PC-3 (cell line): ENCODE measurements around the gene AFF3. TPM values are rescaled to one million over a fixed set of nuclear protein-coding genes. Genes with fewer than 3 reads are reported as not detected.

Source experiments
- ATAC-seq: fragments of 200-7000 bp; cut with Tn5 transposase; 2 replicates; pipeline ENCODE4 v1.9.1; 2020; ENCODE audit warnings: mild to moderate bottlenecking, moderate library complexity
- BruUV-seq: library from RNA; stranded (reverse); fragments of 400-500 nt; replicated peaks from 2 replicates; lab custom pipeline; 2021; lab: Mats Ljungman, UMichigan
- CTCF ChIA-PET: fragments of 300-600 bp; sonication (Branson Sonifier 250); formaldehyde crosslinking; loops from one replicate; lab custom pipeline; 2022; ENCODE audit warnings: antibody characterized with exemption; lab: Charles Lee
- POLR2A ChIA-PET: fragments of 300-600 bp; sonication (Branson Sonifier 250); formaldehyde crosslinking; loops from one replicate; lab custom pipeline; 2022; ENCODE audit warnings: antibody characterized with exemption; ENCODE audit not compliant: unreplicated experiment; lab: Charles Lee
- DNase-seq: peaks from one replicate; pipeline ENCODE4 v3.0.0-alpha.2; 2015
- H2AFZ ChIP-seq: fragments of 300-600 bp; sonication (generic); 2 replicates; pipeline ENCODE4 v1.6.0; 2016; ENCODE audit warnings: antibody characterized with exemption, low read length
- H3F3A ChIP-seq: fragments of 300-600 bp; sonication (generic); one replicate; pipeline ENCODE4 v1.6.0; 2017; ENCODE audit warnings: antibody characterized with exemption, low read length, control low read depth, mild to moderate bottlenecking; ENCODE audit not compliant: unreplicated experiment
- H3K27ac ChIP-seq: fragments of 300-600 bp; sonication (generic); 2 replicates; pipeline ENCODE4 v1.5.1; 2016; ENCODE audit warnings: mild to moderate bottlenecking, low read length
- H3K27me3 ChIP-seq: fragments of 300-600 bp; sonication (generic); 2 replicates; pipeline ENCODE4 v1.6.1; 2016; ENCODE audit warnings: low read length, mixed read lengths
- H3K36me3 ChIP-seq: fragments of 300-600 bp; sonication (generic); 2 replicates; pipeline ENCODE4 v1.6.1; 2016; ENCODE audit warnings: low read depth, mixed run types, low read length, mixed read lengths
- H3K4me1 ChIP-seq: fragments of 300-600 bp; sonication (generic); 2 replicates; pipeline ENCODE4 v1.5.1; 2016; ENCODE audit warnings: low read length; ENCODE audit not compliant: insufficient read depth
- H3K4me2 ChIP-seq: fragments of 300-600 bp; sonication (generic); 2 replicates; pipeline ENCODE4 v1.6.0; 2016; ENCODE audit warnings: low read length
- H3K4me3 ChIP-seq: fragments of 300-600 bp; sonication (generic); 2 replicates; pipeline ENCODE4 v1.5.1; 2016; ENCODE audit warnings: mild to moderate bottlenecking, low read length, mixed read lengths
- H3K79me2 ChIP-seq: fragments of 300-600 bp; sonication (generic); 2 replicates; pipeline ENCODE4 v1.6.1; 2017; ENCODE audit warnings: low read length, mixed read lengths
- H3K9ac ChIP-seq: fragments of 300-600 bp; sonication (generic); 2 replicates; pipeline ENCODE4 v1.6.0; 2016; ENCODE audit warnings: mild to moderate bottlenecking, low read length
- H3K9me2 ChIP-seq: fragments of 300-600 bp; sonication (generic); replicated peaks from 2 replicates; pipeline ENCODE4 v1.6.1; 2016; ENCODE audit warnings: mixed run types, low read length, mixed read lengths
- H3K9me3 ChIP-seq: fragments of 300-600 bp; sonication (generic); 2 replicates; pipeline ENCODE4 v1.6.1; 2016; ENCODE audit warnings: low read length, mixed read lengths
- H4K20me1 ChIP-seq: fragments of 300-600 bp; sonication (generic); 2 replicates; pipeline ENCODE4 v1.6.1; 2016; ENCODE audit warnings: low read length, mixed read lengths
- EZH2 ChIP-seq: fragments of 300-600 bp; sonication (generic); IDR thresholded peaks from one replicate; pipeline ENCODE4 v1.6.1; 2017; ENCODE audit warnings: antibody characterized with exemption, mild to moderate bottlenecking, low read length; ENCODE audit not compliant: unreplicated experiment
- EZH2phosphoT487 ChIP-seq: fragments of 300-600 bp; sonication (generic); IDR thresholded peaks from 2 replicates; pipeline ENCODE4 v1.6.1; 2018; ENCODE audit warnings: mild to moderate bottlenecking, antibody characterized with exemption, low read length, borderline replicate concordance
- intact Hi-C: fragments of 100-400 bp; cut with micrococcal nuclease; formaldehyde crosslinking; loops from 2 replicates; pipeline ENCODE4 v1.9.0; 2023
- total RNA-seq: library from RNA; depleted of rRNA; stranded (reverse); fragments of >200 nt; gene quantifications from 2 replicates; pipeline ENCODE4 v1.2.3, GENCODE V29; 2014
- TF ChIP-seq, protein P1 (sequence below): fragments of 300-600 bp; sonication (generic); conservative IDR thresholded peaks from 2 replicates; pipeline ENCODE4 v1.5.1; 2017; ENCODE audit warnings: antibody characterized with exemption, low read depth, mild to moderate bottlenecking, low read length

AFF3 gene
- total RNA-seq, 1 experiment from 2014 or later, result 0.04 TPM

DNA sequence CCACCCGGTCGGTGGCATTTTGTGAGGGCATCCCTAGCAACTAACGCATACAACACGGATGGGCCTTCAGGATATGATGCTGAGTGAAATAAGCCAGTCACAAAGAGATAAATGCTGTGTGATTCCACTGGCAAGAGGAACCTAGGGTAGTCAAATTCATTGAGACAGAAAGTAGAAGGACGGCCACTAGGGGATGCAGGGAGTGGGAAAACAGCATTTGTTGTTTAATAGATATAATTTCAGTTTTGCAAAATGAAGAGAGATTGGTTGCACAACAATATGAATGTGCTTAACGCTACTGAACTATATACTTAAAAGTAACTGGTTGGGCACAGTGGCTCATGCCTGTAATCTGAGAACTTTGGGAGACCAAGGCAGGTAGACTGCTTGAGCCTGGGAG is 112.9 kb downstream of the AFF3 start:
- Histone ChIP-seq H3K9me3 (no peaks in the 10 kb centered on the region), H3K79me2 (no peaks in the 10 kb centered on the region), H3K27ac (no peak overlapping the region), H3K27me3 (no peaks in the 10 kb centered on the region), H2AFZ (no peak overlapping the region), H3K9me2 (no peaks in the 10 kb centered on the region), H4K20me1 (no peaks in the 10 kb centered on the region), H3K9ac (no peak overlapping the region), H3K36me3 (no peaks in the 10 kb centered on the region), H3K4me3 (no peak overlapping the region), H3K4me2 (no peak overlapping the region), H3F3A (no peaks in the 10 kb centered on the region), H3K4me1 (peaks cover 13% of the 10 kb centered on the region)
- no TSS peak for BruUV-seq
- no peak for ATAC-seq
- CTCF ChIA-PET, result no interaction called here
- POLR2A ChIA-PET, result no interaction called here
- no peak for DNase-seq
- intact Hi-C loops, result no loop called here
- no peak for TF ChIP-seq EZH2
- TF ChIP-seq, protein P1, sequence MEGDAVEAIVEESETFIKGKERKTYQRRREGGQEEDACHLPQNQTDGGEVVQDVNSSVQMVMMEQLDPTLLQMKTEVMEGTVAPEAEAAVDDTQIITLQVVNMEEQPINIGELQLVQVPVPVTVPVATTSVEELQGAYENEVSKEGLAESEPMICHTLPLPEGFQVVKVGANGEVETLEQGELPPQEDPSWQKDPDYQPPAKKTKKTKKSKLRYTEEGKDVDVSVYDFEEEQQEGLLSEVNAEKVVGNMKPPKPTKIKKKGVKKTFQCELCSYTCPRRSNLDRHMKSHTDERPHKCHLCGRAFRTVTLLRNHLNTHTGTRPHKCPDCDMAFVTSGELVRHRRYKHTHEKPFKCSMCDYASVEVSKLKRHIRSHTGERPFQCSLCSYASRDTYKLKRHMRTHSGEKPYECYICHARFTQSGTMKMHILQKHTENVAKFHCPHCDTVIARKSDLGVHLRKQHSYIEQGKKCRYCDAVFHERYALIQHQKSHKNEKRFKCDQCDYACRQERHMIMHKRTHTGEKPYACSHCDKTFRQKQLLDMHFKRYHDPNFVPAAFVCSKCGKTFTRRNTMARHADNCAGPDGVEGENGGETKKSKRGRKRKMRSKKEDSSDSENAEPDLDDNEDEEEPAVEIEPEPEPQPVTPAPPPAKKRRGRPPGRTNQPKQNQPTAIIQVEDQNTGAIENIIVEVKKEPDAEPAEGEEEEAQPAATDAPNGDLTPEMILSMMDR, result peak; percentile 53; the same call in 1 of the 2 replicates

DNA sequence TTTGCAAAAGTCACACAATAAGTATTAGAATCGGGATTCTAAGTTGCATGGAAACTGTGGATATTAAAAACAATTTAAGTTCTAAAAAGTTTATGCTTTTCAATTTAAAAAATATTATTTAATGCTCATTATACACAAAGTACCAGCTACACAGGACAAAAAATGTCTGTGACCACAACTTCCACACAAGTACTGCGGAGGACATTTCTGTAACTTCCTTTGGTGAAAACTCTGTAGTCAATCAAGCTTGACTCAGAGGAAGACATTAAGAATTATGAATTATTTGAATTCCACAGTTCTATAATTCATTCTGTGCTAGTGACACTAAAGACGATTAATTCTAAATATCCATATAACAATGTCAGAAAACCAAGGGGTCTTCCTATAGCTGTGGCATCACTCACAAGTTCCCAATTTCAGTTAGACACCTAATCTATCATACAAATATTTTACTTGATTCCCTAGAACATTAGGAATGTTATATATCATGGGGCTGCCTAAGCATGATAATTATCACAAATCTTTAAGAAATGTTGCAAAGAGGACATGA is 120.5 kb downstream of the AFF3 start:
- BruUV-seq, result no TSS peak
- H3K4me3 ChIP-seq, result no peak overlapping the region
- no peaks in the 10 kb centered on the region for H3F3A ChIP-seq
- no peak for TF ChIP-seq EZH2phosphoT487
- TF ChIP-seq EZH2, result no peak
- TF ChIP-seq, protein P1, result no peak
- ATAC-seq (no peak), DNase-seq (no peak)
- no peaks in the 10 kb centered on the region for H3K36me3 ChIP-seq
- H3K9ac ChIP-seq, result no peak overlapping the region
- no peak overlapping the region for H2AFZ ChIP-seq
- POLR2A ChIA-PET, result interaction anchor here (0.6 kb wide), 1 partner anchor 150 kb away, joined by 5 read pairs; no protein-coding TSS in a partner anchor
- H4K20me1 ChIP-seq, result no peaks in the 10 kb centered on the region
- no peaks in the 10 kb centered on the region for H3K27me3 ChIP-seq
- no peaks in the 10 kb centered on the region for H3K79me2 ChIP-seq
- no peak overlapping the region for H3K27ac ChIP-seq
- no peaks in the 10 kb centered on the region for H3K9me2 ChIP-seq
- H3K4me1 ChIP-seq, result peaks cover 12% of the 10 kb centered on the region
- CTCF ChIA-PET, result no interaction called here
- H3K4me2 ChIP-seq, result no peak overlapping the region
- intact Hi-C loops, result no loop called here
- no peaks in the 10 kb centered on the region for H3K9me3 ChIP-seq

DNA sequence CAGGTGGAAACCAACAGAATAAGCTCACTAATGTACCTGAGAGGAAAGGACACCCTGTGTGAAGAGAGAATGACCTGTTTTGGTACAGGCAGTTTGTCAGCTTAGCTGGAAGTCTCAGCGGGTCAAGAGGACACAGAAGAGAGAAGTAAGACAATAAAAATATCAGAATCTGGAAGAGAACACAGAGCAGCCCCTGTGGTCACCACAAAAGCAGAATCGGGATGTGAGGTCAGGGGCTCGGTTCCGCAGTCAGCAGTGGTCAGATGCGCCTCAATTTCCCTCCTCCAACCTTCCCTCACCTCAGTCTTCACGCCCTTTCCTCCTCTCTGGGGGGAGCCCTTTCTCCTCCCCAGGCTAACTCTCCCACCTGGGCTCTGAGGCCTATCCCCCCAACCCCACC is 122.9 kb downstream of the AFF3 start:
- no TSS peak for BruUV-seq
- no peak for TF ChIP-seq EZH2phosphoT487
- no peak for TF ChIP-seq EZH2
- TF ChIP-seq, protein P1, result no peak
- no peak overlapping the region for H3K4me3 ChIP-seq
- peaks cover 13% of the 10 kb centered on the region for H3K4me1 ChIP-seq
- H3K4me2 ChIP-seq, result no peak overlapping the region
- intact Hi-C loops, result no loop called here
- no peaks in the 10 kb centered on the region for H3F3A ChIP-seq
- H3K27me3 ChIP-seq, result no peaks in the 10 kb centered on the region
- no peaks in the 10 kb centered on the region for H4K20me1 ChIP-seq
- no peak overlapping the region for H3K27ac ChIP-seq
- H3K9me2 ChIP-seq, result no peaks in the 10 kb centered on the region
- no peaks in the 10 kb centered on the region for H3K9me3 ChIP-seq
- ChIA-PET POLR2A (no interaction called here), CTCF (no interaction called here)
- no peak overlapping the region for H3K9ac ChIP-seq
- H2AFZ ChIP-seq, result no peak overlapping the region
- H3K79me2 ChIP-seq, result no peaks in the 10 kb centered on the region
- ATAC-seq, result no peak
- DNase-seq, result no peak
- no peaks in the 10 kb centered on the region for H3K36me3 ChIP-seq
